DMS153 (cell line): ENCODE results near the gene GMCL2.

Experiments used
- DNase-seq: peaks from one replicate; lab custom pipeline; 2025; lab: John Stamatoyannopoulos, UW

The GMCL2 gene

DNA sequence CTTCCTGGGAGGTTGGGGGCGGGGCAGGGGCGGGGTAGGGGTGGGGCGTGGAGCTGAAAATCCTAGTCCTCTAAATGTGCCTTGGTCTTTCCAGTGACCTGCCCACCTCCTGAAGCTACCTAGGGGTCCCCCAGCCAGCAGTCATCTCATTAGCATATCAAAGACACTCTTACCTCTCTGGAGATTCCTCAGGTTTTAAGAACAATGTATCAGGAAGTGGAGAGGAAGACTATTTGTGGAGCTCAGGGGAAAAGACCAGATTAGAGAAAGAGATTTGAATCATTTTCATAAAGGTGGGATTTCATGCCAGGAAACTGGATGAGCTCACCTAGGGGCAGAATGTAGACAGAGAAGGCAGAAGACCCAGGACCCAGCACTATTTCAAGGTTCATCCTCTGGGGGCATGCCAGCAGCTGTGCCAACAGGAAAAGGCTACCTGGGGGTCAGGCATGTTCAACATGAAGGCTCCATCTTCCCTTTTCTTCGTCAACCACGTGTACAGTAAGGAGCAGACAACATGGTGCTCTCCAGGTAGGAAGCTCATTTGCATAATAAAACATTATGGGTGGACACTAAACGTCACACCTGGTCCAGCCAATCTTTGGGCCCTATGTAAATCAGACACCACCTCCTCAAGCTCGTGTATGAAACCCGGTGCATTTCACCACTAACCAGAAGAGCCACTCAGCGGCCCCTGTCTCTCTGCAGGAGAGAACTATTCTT is 6.9 kb downstream of the GMCL2 start:
- DNase-seq: no peak

DNA sequence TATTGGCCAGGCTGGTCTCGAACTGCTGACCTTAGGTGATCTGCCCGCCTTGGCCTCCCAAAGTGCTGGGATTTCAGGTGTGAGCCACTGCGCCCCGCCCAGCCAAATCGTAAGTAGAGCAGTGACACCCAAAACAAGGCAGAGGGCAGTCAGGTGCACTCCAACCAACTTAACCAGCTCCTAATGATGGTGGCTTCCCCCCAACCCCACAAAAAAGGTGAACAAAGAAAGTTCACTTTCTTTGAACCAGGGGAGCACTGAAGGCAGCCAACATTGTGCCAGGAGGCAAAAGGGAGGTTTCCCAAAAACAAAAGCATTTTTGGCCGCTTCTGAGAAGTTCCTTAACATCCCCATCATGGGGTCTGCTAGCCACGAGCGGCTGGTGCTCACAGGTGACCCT is 9.6 kb downstream of the GMCL2 start:
- no peak for DNase-seq

DNA sequence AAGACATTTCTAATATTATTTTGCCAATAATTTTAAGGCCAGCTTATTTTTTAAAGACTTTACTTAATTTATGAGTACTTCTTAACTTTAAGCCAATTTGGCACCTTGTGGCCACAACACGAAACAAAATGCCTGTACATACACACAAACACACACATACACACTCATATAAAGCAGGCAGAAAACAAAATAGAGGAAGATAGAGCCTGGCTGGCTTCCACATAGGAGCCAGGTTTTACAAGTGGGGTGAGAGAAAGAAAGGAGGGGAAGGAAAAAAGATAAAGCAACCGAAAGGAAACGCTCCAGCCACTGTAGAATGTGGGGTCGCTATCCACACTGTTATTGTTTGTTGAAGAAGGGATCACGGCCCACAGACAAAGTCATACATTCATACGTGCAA is 10.4 kb downstream of the GMCL2 start:
- no peak for DNase-seq

DNA sequence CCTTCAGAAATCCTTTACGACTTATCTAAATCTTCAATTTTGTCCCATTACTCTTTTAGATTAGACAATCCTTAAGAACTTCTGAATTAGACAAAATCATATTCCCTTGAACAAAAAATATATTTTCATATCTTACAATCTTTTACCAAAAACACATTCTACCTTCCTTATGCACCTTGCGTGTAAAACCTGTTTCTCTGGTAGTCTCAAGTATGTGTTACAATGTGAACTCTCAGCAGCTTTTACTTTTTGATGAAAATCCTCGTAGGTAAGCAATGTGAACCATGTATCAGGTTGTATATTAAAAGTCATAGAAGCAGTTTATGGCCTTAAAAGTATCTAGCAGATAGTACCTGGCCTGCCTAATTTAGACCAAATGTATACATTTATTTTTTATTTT is 12.7 kb downstream of the GMCL2 start:
- no peak for DNase-seq

DNA sequence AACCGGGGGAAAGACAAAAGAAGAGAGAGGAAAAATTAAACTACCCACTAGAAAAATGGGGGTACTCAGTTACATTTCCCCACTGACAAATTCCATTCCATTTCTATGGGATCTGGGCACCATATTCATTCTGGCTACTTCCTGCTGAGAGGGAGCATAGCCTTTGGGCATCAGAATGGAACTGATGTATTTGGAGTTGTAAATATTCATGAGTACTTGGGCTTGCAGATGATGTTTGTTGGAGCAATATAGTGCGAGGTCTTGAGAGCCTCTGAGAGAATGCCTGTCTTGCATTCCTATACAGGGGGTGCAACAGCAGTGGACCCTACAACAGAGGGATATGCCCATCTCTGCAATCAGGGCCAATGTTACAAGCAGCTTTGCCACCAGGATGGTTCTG is 16.7 kb downstream of the GMCL2 start:
- no peak for DNase-seq

DNA sequence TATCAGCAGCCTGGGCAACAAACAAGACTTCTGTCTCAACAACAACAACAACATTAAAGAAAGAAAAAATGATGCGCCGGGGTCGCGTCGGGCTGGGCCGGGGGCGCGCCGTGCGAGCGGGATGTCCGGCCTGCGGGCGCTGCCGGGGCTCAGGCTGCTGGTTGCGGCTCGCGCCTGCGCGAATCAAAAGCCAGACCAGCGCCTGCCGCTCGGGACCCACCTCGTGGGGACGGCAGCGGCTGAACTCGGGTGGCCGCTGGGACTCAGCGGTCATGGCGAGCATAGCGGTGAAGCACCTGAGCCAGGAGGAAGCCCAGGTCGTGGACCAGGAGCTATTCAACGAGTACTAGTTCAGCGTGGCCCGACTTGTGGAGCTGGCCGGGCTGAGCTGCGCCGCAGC is 21.6 kb downstream of the GMCL2 start:
- no peak for DNase-seq

DNA sequence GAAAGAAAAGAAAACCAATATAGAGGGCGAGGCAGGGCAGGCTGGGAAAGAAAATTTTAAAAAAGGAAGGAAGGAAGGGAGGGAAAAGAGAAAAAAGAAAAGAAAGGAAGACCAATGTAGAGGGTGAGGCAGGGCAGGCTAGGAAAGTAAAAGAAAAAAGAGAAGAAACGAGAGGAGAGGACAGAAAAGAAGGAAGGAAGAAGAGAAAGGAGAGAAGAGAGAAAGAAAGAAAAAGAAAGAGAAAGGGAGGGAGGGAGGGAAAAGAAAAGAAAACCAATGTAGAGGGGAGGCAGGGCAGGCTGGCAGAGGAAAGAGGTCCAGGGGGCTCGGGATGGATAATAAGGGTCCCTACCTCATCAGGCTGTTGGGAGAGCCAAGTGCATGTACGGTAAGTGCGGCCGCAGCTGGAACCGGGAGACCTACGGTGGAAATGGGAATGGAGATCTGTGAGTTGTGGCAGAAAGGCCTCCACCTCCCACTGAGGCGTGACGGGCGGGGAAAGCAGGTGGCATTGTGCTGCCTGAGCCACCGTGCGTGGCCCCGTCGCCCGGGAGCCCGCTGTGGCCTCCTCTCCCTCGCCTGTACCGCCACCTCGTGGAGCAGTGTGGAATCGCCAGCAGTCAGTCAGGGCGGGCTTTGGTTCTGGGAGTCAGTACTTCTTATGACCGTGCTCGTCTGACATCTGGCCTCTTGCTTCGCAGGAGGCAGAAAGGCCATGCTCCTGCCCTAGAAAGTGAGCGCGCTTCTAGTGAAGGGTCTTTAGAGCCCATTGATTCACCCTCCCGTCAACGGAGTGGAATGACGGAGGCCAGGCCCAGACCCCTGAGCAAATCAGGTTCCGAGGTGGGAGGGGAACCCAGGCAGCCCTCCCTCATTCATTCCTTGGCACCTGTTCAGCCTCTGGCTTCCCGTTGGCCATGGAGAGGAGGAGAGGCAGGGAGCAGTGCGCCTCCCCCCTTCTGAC is 23.1 kb downstream of the GMCL2 start:
- DNase-seq: peak; percentile 48

DNA sequence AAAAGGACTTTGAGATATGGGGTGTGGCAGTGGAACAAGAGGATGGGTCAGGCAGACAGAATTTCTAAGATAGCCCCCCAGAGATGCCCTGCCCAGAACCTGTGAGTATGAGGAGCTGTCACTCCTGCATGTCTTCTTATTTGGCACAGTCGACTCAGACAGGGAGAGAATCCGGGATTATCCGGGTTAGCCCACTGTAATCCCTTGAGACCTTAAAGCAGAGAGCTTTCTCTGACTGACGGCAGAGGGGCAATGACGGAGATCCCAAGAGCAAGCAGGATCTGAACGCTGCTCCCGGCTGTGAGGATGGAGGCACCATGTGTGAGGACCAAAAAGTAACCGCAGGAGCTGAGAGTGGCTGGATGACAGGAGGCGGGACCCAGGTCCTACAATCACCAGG is 24.7 kb downstream of the GMCL2 start:
- DNase-seq: no peak

DNA sequence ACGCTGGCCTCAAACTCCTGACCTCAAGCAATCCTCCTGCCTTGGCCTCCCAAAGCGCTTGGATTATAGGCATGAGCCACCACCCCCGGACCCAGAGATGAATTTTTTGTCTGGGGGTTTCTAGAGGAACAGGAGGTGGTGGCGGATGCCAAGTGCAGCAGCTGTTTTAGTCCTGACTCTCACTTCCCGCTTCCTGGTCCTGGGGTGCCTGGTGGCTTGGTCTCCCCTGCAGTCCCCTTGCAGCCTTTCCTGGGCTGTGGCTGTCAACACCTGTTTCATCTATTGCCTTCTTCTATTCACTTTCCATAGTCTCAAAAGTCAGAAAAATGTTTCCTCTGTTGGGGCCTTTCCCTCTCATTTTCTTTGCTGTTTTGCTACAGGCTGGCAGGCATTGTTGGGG is 27.0 kb downstream of the GMCL2 start:
- no peak for DNase-seq

DNA sequence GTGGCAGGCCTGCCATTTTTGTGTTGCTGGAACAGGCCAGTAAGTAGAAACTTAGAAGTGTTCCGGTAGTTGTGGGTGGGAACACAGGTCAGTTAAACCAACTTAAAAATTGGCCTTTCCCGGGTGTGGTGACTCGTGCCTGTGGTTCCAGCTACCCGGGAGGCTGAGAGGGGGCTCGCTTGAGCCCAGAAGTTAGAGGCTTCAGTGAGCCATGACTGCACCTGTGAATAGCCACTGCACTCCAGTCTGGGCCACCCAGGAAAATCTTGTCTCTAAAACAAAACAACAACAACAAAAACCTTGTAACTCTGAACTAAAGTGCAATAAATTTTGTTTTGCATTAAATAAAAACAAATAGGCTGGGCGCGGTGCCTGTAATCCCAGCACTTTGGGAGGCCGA is 32.1 kb downstream of the GMCL2 start:
- DNase-seq: no peak

DNA sequence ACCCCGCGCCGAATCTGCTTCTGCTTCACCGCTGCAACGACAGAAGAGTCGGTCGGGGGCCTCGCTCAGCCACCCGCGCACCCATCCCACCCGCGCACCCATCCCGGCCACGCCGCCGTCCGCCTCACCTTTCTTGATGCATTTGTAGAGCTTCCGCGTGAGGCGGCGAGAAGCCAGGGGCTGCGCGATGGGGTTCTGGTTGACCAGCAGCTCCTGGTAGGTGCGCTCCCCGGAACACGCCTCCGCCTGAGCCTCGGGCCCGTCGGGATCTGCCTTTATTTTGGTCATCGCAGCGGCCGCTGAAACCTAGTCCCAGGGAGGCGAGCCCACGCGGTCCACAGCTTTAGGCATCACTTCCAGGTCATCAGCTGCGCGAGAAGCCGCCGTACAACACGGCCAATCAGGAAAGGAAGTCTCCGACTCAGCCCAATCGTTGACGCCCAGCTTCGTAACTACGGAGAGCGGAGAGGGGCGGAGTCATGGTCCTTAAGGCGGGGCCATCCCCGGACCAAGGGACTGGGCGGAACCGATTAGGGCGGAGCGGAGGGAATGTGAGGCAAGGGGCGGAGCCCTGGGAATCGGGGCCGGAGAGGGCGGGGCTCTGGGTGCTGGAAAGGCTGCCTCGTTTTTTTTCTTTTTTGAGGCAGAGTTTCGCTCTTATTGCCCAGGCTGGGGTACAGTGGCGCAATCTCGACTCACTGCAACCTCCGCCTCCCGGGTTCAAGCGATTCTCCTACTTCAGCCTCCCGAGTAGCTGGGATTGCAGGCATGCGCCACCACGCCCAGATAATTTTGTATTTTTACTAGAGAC is 33.4 kb downstream of the GMCL2 start, which contains the start of gene NHP2:
Gene NHP2, minus strand, starts transcription at position 356 of the 811 bp plus-strand sequence. Its CDS starts 68 bp downstream, at position 288.
- peak; percentile 86 for DNase-seq

DNA sequence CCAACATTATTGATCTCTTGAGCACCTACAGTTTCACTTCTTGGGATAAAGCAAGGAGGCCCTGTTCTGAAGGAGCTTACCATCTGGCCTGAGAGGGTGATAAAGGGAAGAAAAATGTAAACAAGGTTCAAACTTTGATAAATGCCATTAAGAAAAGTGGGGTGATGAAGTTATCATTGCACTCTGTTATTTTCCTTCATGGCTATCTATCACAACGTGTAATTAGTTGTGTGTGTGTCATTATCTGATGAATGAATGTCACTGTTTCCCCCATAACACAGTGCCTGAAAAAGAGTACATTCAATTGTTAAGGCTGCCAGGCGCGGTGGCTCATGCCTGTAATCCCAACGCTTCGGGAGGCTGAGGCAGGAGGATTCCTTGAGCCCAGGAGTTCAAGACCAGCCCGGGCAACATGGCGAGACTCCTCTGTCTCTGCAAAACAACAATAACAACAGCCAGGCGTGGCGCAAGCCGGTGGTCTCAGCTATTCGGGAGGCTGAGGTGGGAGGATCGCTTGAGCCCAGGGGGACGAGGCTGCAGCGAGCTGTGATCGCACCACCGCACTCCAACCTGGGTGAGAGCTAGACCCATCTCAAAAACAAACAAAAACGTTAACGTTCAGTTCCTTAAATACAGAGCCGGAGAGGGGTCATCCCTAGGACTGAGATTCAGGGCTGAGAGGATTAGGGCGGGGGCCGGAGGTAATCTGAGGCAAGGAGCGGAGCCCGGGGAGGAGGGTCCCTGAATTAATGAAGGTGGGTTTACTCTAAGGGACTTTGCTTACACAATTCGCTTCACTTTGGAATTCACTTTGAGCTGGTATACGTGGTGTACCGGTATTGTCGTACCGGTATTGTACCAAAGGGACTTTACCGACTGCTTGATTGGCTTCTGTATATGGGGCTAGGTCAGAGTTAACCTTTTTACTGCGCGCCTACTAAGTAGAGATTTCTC is 34.4 kb downstream of the GMCL2 start:
- no peak for DNase-seq

DNA sequence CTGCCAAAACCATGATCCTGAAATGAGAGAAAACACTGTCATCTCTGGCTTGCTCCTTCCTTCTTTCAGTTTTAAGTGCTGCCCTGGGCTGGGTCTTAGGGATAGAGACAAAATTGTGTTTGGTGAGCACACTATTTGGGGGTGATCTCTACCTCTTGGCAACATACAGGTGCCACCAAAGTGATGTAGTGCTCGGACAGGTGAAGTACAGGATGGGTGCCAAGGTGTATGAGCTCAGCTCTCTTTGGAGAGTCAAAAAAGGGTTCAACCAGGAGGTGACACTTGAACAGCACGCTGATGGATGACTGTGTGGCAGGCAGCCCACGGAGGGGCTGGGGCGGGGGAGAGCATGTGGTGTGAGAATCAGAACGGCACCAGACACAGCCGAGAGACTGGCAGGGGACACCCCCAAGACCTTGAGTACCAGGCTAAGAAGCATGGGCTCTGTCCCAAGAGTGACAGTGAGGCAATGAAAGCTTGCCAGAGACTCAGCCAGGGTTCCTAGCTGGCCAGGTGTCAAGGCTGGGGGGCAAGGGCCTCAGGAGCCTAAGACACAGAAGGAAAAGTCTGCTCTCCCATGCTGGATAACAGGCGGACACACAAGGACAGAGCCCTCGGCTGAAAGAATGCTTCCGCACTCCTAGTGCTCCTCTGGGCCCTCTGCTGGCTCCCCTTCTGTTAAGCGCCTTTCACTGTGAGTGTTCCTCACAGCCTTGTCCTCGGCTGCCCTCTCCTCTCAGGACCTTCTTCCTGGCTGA is 36.0 kb downstream of the GMCL2 start:
- no peak for DNase-seq

DNA sequence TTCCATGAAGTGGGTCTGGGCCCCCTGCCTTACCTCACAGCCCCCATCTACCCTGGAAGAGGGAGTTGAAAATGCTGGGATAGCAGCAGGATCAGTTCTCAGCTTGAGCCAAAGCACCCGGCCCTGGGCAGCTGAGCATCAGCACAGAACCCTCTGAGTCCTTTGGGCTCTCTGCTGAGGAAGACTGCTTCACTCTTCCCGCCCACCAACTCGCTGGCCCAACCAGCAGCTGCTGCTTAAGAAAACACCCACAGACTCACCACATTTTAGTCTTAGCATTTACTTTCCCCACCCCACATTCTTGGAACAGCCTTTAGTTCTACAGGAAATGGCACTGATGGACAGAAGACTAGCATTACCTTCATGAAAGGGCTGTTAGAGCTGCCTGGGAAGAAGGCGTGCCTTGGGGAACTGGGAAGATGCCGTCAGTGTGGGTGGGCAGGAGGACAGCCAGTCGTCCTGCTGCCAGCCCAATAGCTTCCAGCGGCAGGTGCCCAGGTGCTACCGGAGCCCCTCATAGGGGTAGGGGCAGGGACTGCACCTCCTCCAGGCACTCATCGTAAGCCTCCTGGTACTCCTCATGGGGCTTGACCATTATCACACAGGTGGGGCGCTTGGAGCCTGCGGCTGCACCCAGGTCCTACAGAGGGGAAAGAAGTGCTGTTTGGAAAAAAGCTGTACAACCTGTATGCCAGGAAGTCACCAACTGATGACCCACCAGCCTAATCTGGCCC is 37.8 kb downstream of the GMCL2 start:
- DNase-seq: no peak

DNA sequence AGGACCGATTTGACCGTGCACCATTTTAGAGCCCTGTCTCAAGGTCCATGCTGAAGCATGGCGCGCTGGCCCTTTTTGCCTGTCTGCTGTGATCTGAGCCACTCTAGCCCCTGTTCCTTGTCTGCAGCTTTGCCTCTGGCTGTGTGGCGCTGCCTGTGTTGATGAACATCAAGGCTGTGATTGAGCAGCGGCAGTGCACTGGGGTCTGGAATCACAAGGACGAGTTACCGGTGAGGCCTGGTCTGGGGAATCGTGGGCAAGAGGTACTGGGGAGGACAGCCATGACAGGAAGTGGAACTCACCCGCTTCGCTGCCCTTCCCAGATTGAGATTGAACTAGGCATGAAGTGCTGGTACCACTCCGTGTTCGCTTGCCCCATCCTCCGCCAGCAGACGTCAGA is 39.8 kb downstream of the GMCL2 start:
- DNase-seq: no peak

DNA sequence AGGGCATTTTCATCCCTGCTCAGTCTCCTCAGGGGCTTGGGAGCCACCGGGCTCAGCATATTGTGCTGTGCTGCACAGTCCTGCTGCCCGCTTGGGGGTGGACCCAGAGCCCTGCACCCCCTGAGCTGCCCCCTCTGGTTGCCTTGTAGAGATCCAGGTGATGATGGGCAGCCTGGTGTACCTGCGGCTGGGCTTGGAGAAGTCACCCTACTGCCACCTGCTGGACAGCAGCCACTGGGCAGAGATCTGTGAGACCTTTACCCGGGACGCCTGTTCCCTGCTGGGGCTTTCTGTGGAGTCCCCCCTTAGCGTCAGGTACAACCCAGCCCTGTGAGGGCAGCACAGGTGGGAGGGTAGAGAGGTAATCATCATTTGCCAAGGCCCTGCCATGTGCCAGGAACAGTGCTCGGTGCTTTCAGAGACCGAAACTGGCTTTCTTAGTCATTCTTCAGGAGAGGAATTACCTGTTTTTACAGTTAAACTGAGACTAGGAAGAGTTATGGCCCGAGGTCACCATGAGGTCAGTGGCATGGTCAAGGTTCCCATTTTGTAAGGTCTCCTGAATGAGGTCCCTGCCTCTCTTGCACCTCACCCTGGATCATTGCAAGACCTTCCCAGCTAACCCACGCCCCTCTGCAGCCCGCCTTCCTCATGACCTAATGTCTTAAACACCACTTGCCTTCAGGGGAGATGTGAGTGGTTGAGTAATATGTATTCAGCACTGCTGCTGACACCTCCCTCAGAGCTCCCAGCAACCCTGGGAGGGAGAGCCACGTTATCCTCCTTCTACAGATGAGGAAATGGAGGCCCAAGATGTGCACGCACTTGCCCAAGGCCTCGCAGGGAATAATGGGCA is 41.0 kb downstream of the GMCL2 start:
- DNase-seq: no peak

DNA sequence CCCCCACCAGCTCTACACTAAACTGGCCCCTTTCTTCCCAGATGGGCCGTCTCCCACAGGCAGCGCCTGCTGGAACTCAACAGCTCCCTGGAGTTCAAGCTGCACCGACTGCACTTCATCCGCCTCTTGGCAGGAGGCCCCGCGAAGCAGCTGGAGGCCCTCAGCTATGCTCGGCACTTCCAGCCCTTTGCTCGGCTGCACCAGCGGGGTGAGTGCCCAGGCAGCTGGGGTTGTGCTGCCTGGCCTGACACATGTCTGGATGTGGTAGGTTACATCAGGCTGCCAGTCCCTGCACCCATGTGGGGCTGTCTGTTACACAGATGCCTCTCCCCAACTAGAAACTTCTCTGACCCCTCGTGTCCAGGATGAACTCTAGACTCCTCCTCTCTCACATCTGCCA is 43.3 kb downstream of the GMCL2 start:
- DNase-seq: no peak

DNA sequence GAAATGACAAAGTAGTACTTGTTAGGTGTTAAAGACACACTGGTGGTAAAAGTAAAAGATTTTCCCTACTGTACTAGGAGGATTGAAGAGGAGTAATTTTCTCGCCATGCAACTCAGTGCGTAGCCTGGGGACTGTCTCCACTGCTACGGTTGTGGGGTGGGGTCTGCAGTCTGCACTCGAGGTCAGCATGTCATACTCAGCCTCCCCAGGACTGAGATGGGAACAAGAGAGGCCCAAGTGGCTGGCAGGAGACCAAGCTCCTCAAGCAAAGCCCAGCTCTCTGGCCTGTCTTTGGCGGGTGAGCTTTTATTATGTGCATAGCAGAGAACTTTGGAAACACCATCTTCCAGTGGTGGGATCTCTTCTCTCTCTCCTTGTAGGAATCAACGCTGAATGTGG is 43.9 kb downstream of the GMCL2 start:
- no peak for DNase-seq

DNA sequence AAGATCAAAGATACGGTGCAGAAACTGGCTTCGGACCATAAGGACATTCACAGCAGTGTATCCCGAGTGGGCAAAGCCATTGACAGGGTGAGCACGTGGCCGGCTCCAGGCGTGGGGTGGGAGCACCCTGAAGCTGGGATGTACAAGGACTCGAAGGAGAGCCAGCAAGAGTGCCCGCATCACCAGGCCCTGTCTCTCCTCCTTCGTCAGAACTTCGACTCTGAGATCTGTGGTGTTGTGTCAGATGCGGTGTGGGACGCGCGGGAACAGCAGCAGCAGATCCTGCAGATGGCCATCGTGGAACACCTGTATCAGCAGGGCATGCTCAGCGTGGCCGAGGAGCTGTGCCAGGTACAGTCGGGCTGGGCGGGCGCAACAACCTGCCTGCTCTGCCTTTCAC is 44.5 kb downstream of the GMCL2 start:
- no peak for DNase-seq
